BE2C (cell line): Measurements from ENCODE around the gene JAZF1.

ENCODE experiments used
- DNase-seq: peaks from one replicate; pipeline ENCODE4 v3.0.0-alpha.2; 2020
- H3K27me3 ChIP-seq: fragments of 250-450 bp; sonication (Bioruptor Pico); 2 replicates; pipeline ENCODE4 v1.5.1; 2020; ENCODE audit warnings: mild to moderate bottlenecking
- H3K36me3 ChIP-seq: fragments of 250-450 bp; sonication (Bioruptor Pico); 2 replicates; pipeline ENCODE4 v1.5.1; 2020; ENCODE audit warnings: mild to moderate bottlenecking
- H3K4me1 ChIP-seq: fragments of 250-450 bp; sonication (Bioruptor Pico); 2 replicates; pipeline ENCODE4 v1.5.1; 2020
- H3K4me3 ChIP-seq: 2 replicates; pipeline ENCODE4 v1.5.1; 2011; ENCODE audit warnings: low read depth, low read length
- H3K9me3 ChIP-seq: fragments of 250-450 bp; sonication (Bioruptor Pico); 2 replicates; pipeline ENCODE4 v1.5.1; 2020
- CTCF ChIP-seq: IDR thresholded peaks from 2 replicates; pipeline ENCODE4 v1.5.1; 2012; ENCODE audit warnings: mild to moderate bottlenecking, low read depth, low read length

The JAZF1 gene

GRCh38 chr7:28067171-28067570, 113.4 kb downstream of the JAZF1 start:
- no peak for TF ChIP-seq CTCF
- Histone ChIP-seq H3K9me3 (no peaks in the 10 kb centered on the region), H3K4me1 (peaks cover 57% of the 10 kb centered on the region), H3K27me3 (no peaks in the 10 kb centered on the region), H3K36me3 (no peaks in the 10 kb centered on the region), H3K4me3 (no peak overlapping the region)
- no peak for DNase-seq

- Histone ChIP-seq H3K4me3 (no peak overlapping the region), H3K4me1 (peaks cover 43% of the 10 kb centered on the region), H3K9me3 (no peaks in the 10 kb centered on the region), H3K36me3 (no peaks in the 10 kb centered on the region), H3K27me3 (no peaks in the 10 kb centered on the region)
- DNase-seq = no peak
- TF ChIP-seq CTCF = no peak
Observed at GRCh38 chr7:28065721-28066285, 114.8 kb downstream of the JAZF1 start.

- Histone ChIP-seq H3K9me3 (no peaks in the 10 kb centered on the region), H3K27me3 (no peaks in the 10 kb centered on the region), H3K4me3 (no peak overlapping the region), H3K36me3 (no peaks in the 10 kb centered on the region), H3K4me1 (peaks cover 38% of the 10 kb centered on the region)
- no peak for TF ChIP-seq CTCF
- no peak for DNase-seq
Observed at GRCh38 chr7:28065308-28065707, 115.3 kb downstream of the JAZF1 start.

GRCh38 chr7:28064437-28064836, 116.2 kb downstream of the JAZF1 start:
- H3K4me3 ChIP-seq = no peak overlapping the region
- H3K36me3 ChIP-seq = no peaks in the 10 kb centered on the region
- no peak for TF ChIP-seq CTCF
- no peaks in the 10 kb centered on the region for H3K9me3 ChIP-seq
- no peaks in the 10 kb centered on the region for H3K27me3 ChIP-seq
- H3K4me1 ChIP-seq = peaks cover 31% of the 10 kb centered on the region
- DNase-seq = no peak

GRCh38 chr7:28062197-28062991, 118.2 kb downstream of the JAZF1 start:
- Histone ChIP-seq H3K9me3 (no peaks in the 10 kb centered on the region), H3K4me3 (no peak overlapping the region), H3K36me3 (no peaks in the 10 kb centered on the region), H3K4me1 (peaks cover 15% of the 10 kb centered on the region), H3K27me3 (no peaks in the 10 kb centered on the region)
- peak; percentile 91 for DNase-seq
- peak; percentile 96 for TF ChIP-seq CTCF

- no peak for TF ChIP-seq CTCF
- no peak for DNase-seq
- H3K27me3 ChIP-seq = no peaks in the 10 kb centered on the region
Observed at GRCh38 chr7:28061824-28062196, 118.8 kb downstream of the JAZF1 start.

More at GRCh38 chr7:28061824-28062196, 118.8 kb downstream of the JAZF1 start:
- H3K36me3 ChIP-seq = no peaks in the 10 kb centered on the region
- H3K4me3 ChIP-seq = no peak overlapping the region
- H3K4me1 ChIP-seq = peaks cover 9% of the 10 kb centered on the region
- no peaks in the 10 kb centered on the region for H3K9me3 ChIP-seq
